Activated T-helper 2 cell treated with anti-CD3 and anti-CD28 coated beads, Interferon-gamma antibody, Interleukin-2, Interleukin-4, amounts not matched to agents 10 μg/mL and 5 μg/mL and 100 μg/mL, durations not matched to agents 14 hours and 24 hours and 36 hours (primary cell): ENCODE data around the gene ACP5. TPM values are rescaled to one million over a fixed set of nuclear protein-coding genes. Genes with fewer than 3 reads are reported as not detected.
"Not testable (repeated sequence)": the region's sequence is repeated elsewhere in the genome, so short reads cannot be mapped to it uniquely, and the experiment has no call there.

Source experiments
- DNase-seq: peaks from one replicate; pipeline ENCODE4 v3.0.0; 2021; ENCODE audit warnings: low spot score
- H3K27ac Mint-ChIP-seq: one replicate; pipeline ENCODE4 v1.8.0; 2021; ENCODE audit warnings: mixed read lengths
- H3K27me3 Mint-ChIP-seq: one replicate; pipeline ENCODE4 v1.8.0; 2021; ENCODE audit warnings: low read depth, mixed read lengths
- H3K36me3 Mint-ChIP-seq: one replicate; pipeline ENCODE4 v1.8.0; 2021; ENCODE audit warnings: low read depth, mixed read lengths
- H3K4me1 Mint-ChIP-seq: one replicate; pipeline ENCODE4 v1.8.0; 2021; ENCODE audit warnings: low read depth, mixed read lengths
- H3K4me3 Mint-ChIP-seq: one replicate; pipeline ENCODE4 v1.8.0; 2021; ENCODE audit warnings: low read depth, mild to moderate bottlenecking, moderate library complexity, mixed read lengths
- H3K9me3 Mint-ChIP-seq: one replicate; pipeline ENCODE4 v1.8.0; 2021; ENCODE audit warnings: mixed read lengths
- intact Hi-C: fragments of 100-400 bp; cut with micrococcal nuclease; formaldehyde crosslinking; loops from one replicate; pipeline ENCODE4 v1.15.1; 2023
- total RNA-seq: library from RNA; stranded (reverse); gene quantifications from 2 replicates; pipeline ENCODE4 v1.2.3, GENCODE V29; 2022

Gene ACP5
- total RNA-seq, 1 donor from 2014 or later, result 27.0 TPM

GRCh38 chr19:11573354-11573753, 4.1 kb downstream of the ACP5 start:
- H3K36me3 Mint-ChIP-seq, DNase-seq, intact Hi-C loops, H3K9me3 Mint-ChIP-seq, H3K4me3 Mint-ChIP-seq, H3K27ac Mint-ChIP-seq, H3K27me3 Mint-ChIP-seq: not testable (repeated sequence)
- H3K4me1 Mint-ChIP-seq, result peaks cover 11% of the 10 kb centered on the region

DNA sequence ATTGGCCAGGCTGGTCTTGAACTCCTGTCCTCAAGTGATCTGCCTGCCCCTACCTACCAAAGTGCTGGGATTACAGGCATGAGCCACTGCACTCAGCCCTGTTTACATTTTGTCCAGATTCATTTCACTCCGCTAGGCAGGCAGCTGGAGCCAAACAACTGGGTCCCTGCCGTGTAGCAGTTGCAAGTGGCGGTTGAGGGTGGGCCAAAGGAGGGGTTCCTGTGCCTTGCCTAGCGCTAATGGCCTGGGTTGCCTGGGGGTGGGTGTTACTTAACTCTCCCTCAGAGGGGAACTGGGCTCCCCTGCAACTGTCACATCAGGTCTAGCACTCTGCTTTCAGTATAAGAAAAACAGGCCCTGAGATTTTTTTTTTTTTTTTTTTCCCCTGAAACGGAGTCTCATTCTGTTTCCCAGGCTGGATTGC, 7.4 kb downstream of the ACP5 start:
- DNase-seq, result no peak
- intact Hi-C loops, result no loop called here
- Mint-ChIP-seq H3K27ac (no peak overlapping the region), H3K4me3 (no peak overlapping the region), H3K36me3 (no peaks in the 10 kb centered on the region), H3K4me1 (peaks cover 12% of the 10 kb centered on the region), H3K27me3 (no peaks in the 10 kb centered on the region), H3K9me3 (no peaks in the 10 kb centered on the region)

DNA sequence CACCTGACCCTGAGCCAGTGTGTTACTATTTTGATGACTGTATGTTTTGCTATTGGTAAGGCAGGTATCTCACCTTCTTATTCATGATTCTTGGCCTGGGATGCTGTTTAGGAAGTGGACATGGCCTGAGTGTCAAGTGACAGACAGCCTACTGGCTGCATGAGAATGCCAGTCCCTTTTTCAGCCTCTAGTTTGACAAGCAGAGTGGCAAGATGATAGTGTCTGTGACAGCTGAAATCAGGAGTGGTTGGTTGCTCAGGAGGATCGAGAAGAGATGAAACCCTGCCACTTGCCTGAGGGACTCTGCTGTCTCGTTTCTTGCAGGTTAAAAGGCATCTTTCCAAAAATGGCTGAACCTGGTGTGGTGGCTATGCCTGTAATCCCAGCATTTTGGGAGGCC, 11.3 kb downstream of the ACP5 start:
- H3K4me1 Mint-ChIP-seq, result peaks cover 24% of the 10 kb centered on the region
- H3K9me3 Mint-ChIP-seq, result no peaks in the 10 kb centered on the region
- no peak for DNase-seq
- peak overlapping the region; percentile 5 for H3K27ac Mint-ChIP-seq
- no peaks in the 10 kb centered on the region for H3K36me3 Mint-ChIP-seq
- intact Hi-C loops, result no loop called here
- no peak overlapping the region for H3K4me3 Mint-ChIP-seq
- H3K27me3 Mint-ChIP-seq, result no peaks in the 10 kb centered on the region

DNA sequence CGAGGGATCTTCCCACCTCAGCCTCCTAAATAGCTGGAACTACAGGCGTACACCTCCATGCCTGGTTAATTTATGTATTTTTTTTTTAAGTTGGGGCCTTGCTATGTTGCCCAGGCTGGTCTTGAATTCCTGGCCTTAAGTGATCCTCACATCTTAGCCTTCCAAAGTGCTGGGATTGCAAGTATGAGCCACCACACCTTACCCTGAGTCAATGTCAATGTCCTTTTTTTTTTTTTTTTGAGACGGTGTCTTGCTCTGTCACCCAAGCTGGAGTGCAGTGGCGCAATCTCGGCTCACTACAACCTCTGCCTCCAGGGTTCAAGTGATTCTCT, 11.8 kb downstream of the ACP5 start:
- H3K27ac Mint-ChIP-seq, H3K27me3 Mint-ChIP-seq, DNase-seq, intact Hi-C loops, H3K9me3 Mint-ChIP-seq, H3K36me3 Mint-ChIP-seq, H3K4me3 Mint-ChIP-seq: not testable (repeated sequence)
- peaks cover 27% of the 10 kb centered on the region for H3K4me1 Mint-ChIP-seq

- Mint-ChIP-seq H3K27ac (peak overlapping the region; percentile 16), H3K4me1 (peaks cover 33% of the 10 kb centered on the region)
- H3K4me3 Mint-ChIP-seq, H3K36me3 Mint-ChIP-seq, H3K9me3 Mint-ChIP-seq, H3K27me3 Mint-ChIP-seq, intact Hi-C loops, DNase-seq: not testable (repeated sequence)
Measured at GRCh38 chr19:11564082-11564807, 13.2 kb downstream of the ACP5 start.

GRCh38 chr19:11563532-11563931, 13.9 kb downstream of the ACP5 start:
- Mint-ChIP-seq H3K36me3 (no peaks in the 10 kb centered on the region), H3K4me3 (no peak overlapping the region), H3K4me1 (peaks cover 30% of the 10 kb centered on the region), H3K27ac (peak overlapping the region; percentile 28), H3K9me3 (no peaks in the 10 kb centered on the region), H3K27me3 (no peaks in the 10 kb centered on the region)
- intact Hi-C loops, result no loop called here
- no peak for DNase-seq

DNA sequence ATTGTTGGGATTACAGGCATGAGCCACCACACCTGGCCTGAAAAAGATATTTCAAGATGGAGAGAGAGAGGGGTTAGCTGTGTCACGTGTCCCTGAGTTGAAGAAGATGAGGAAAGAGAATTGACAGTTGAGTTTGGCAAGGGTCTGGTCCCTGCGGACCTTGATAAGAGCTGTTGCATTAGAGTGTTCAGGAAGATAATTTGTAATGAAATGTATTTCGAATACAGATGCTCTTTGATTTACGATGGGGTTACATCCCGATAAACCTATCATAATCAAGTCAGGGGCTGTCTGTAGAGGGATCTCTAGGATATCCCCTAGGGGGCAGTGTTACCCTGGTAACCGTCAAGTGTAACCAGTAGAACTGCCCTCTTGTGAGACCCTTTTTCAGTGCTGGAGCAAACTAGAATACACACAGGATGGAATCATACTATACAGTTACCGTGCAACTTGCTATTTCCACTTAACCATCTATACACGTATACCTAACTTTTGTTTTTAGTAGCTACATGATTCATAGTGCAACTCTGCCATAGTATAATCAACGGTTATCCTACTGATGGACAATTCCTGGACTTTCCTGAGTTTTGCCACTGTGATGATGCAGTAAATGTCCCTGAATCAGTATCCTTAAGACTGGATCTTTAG, 16.9 kb downstream of the ACP5 start:
- H3K27ac Mint-ChIP-seq, result peak overlapping the region; percentile 89
- intact Hi-C loops, result loop anchor here (1.0 kb wide), 2 partner anchors 21 to 27 kb away; no protein-coding TSS in a partner anchor
- H3K4me3 Mint-ChIP-seq, result peak overlapping the region; percentile 80
- peak; percentile 63 for DNase-seq
- H3K9me3 Mint-ChIP-seq, result no peaks in the 10 kb centered on the region
- peaks cover 11% of the 10 kb centered on the region for H3K36me3 Mint-ChIP-seq
- no peaks in the 10 kb centered on the region for H3K27me3 Mint-ChIP-seq
- peaks cover 38% of the 10 kb centered on the region for H3K4me1 Mint-ChIP-seq

DNA sequence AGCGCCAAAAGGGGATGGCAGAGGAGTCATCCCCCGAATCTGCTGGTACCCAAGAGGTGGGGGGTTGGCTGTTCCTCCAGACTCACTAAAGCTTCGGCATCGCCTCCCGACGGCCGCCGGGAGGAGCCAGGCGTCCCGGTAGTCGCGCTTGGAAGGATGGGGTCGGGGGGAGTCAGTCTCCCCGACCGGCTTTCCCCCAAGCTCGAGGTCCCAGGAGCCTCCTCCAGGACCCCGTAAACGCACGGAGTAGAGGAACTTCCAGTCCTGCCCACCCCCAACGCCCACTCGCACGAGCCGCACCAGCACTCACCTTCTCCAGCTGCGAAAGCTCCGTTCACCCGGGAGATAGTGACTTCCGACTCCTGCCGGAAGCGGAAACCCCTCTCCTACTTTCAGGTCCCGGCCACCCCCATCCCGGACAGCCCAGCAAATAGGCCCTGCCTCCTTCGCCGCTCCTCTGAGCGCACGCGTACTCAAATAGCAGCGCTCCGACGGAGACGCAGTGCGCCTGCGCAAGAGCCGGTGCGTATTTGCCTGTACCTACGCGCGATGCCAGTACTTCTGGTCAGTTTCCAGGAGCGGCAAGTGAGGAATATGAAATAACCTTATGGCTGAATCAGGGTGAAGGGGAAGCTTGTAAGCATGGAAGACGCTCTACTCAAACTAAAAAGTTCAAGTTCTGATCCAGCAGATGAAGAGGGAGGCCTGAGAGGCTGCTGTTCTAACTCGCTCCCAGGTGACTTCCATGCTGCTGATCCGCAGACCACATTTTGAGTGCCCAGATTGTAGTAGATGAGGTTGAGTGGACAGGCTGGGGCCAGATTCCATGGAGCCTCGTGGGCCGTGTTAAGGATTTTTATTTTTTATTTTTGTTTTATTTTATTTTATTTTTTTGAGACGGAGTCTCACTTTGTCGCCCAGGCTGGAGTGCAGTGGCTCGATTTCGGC, 18.3 kb downstream of the ACP5 start, which contains the start of gene ELOF1:
Gene ELOF1 (minus strand): TSS at position 350 of the 948 bp plus-strand sequence. CDS start 4,883 bp downstream, outside the sequence.
- H3K4me3 Mint-ChIP-seq, result peak within 1 kb of the TSS; percentile 86
- peak within 1 kb of the TSS; percentile 89 for H3K27ac Mint-ChIP-seq
- intact Hi-C loops, result loop anchor here (1.0 kb wide), 1 partner anchor 38 kb away; the partner anchor contains the start of gene ZNF627
- H3K4me1 Mint-ChIP-seq, result peaks cover 38% of the 10 kb centered on the region
- H3K36me3 Mint-ChIP-seq, result peaks cover 15% of the 10 kb centered on the region
- no peaks in the 10 kb centered on the region for H3K9me3 Mint-ChIP-seq
- peak; percentile 96 for DNase-seq
- H3K27me3 Mint-ChIP-seq, result no peaks in the 10 kb centered on the region

DNA sequence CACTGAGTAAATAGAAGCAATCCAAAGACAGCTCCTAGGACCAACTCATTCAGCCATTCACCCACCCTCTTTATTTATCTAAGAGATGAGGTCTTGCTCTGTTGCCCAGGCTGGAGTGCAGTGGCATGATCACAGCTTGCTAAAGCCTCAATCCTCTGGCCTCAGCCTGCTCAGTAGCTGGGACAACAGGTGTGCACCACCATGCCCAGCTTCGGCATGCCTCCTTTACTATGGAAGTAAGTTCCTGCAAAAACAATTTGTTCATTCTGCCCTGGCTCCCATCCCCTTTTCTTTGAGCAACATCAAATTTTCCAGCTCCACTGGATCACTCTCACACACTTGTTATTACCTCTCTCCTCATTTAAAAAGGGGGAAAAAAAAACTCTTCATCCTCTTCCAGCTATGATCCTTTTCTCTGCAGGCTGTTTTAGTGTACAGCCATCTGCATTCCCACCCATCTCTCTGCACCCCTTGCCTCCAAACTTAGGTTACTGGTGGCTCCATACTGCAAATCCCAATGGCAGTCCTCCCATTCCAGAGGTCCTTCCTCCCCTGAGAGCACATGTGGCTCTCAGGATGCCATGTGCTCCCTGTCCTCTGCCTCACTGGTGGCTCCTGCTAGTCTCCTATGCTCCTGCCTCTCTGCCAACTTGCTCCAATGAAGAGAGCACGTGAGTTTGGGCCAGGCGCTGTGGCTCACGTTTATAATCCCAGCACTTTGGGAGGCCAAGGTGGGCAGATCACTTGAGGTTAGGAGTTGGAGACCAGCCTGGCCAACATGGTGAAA, 20.6 kb downstream of the ACP5 start:
- intact Hi-C loops, result no loop called here
- Mint-ChIP-seq H3K27me3 (no peaks in the 10 kb centered on the region), H3K4me1 (peaks cover 32% of the 10 kb centered on the region), H3K4me3 (peak overlapping the region; percentile 86), H3K27ac (peak overlapping the region; percentile 15), H3K36me3 (peaks cover 28% of the 10 kb centered on the region), H3K9me3 (no peaks in the 10 kb centered on the region)
- no peak for DNase-seq

- peaks cover 23% of the 10 kb centered on the region for H3K4me1 Mint-ChIP-seq
- H3K4me3 Mint-ChIP-seq, result peak overlapping the region; percentile 3
- H3K9me3 Mint-ChIP-seq, result no peaks in the 10 kb centered on the region
- intact Hi-C loops, result no loop called here
- H3K27ac Mint-ChIP-seq, result no peak overlapping the region
- H3K27me3 Mint-ChIP-seq, result no peaks in the 10 kb centered on the region
- no peak for DNase-seq
- H3K36me3 Mint-ChIP-seq, result peaks cover 28% of the 10 kb centered on the region
Measured at GRCh38 chr19:11555246-11555645, 22.2 kb downstream of the ACP5 start.

- DNase-seq, result no peak
- Mint-ChIP-seq H3K36me3 (peaks cover 28% of the 10 kb centered on the region), H3K9me3 (no peaks in the 10 kb centered on the region), H3K27ac (no peak overlapping the region), H3K4me3 (no peak overlapping the region), H3K27me3 (no peaks in the 10 kb centered on the region), H3K4me1 (peaks cover 20% of the 10 kb centered on the region)
- intact Hi-C loops, result no loop called here
Measured at GRCh38 chr19:11554160-11554559, 23.3 kb downstream of the ACP5 start.
